ENCODE measurements around the gene SLIT3. TPM values are rescaled to one million over a fixed set of nuclear protein-coding genes. Genes with fewer than 3 reads are reported as not detected.
A peak's percentile ranks its signal among the peaks of the same experiment; 100 is the strongest.

Gene SLIT3
- total RNA-seq, 6 donors from 2014 or later: 10.8 to 57.3 (median 32.2) TPM

DNA sequence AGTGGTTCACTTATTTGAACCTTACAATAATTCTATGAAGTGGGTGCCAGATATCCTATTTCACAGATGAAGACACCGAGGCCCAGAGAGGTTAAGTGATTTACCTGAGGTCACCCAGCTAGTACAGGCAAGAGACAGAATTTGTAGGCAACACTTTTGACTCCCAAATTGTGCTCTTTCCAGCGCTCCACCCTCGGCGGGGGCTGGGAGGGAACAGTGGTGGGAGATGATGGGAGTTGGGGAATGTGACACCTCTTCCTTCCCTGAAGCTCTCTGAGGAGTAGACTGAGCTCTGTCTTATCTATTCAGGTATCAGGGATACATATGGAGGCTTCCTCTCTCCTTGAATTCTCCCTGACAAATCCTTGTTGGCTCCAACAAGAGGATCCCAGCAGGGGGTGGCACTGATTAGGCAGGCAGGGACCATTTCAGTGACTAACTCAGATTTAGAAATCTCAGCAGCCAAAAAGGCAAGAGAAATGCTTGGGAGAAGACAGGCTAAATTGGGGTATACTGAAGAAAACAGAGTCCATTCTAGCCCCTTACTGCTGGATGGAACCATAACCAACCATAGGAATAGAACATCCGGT lies 626.0 kb downstream of the SLIT3 start:
- 84 to 92% methylated on average over 5 of the region's 5 CpGs for WGBS, 2 donors
- Histone ChIP-seq H3K27me3 (no peaks in the 10 kb centered on the region), H3K4me1 (peaks cover 0 to 6% (median 1%) of the 10 kb centered on the region in 4 donors), H3K9me3 (no peaks in the 10 kb centered on the region), H3K36me3 (no peaks in the 10 kb centered on the region), H3K27ac (no peak overlapping the region), H3K4me3 (no peak overlapping the region)
- TF ChIP-seq CTCF (IDR thresholded peaks at IDR 0.05): no peak
- DNase-seq: no peak
- ATAC-seq (ENCODE audit: low FRiP score in 2 of 2): no peak

GRCh38 chr5:168672888-168673287 lies 628.1 kb downstream of the SLIT3 start:
- 85 to 89% methylated on average over 4 of the region's 4 CpGs for WGBS, 2 donors
- DNase-seq (no peak), ATAC-seq (ENCODE audit: low FRiP score in 2 of 2) (no peak)
- H3K4me1 ChIP-seq: no peaks in the 10 kb centered on the region
- H3K9me3 ChIP-seq: no peaks in the 10 kb centered on the region
- no peaks in the 10 kb centered on the region for H3K36me3 ChIP-seq
- H3K27me3 ChIP-seq: no peaks in the 10 kb centered on the region
- TF ChIP-seq POLR2A (IDR thresholded peaks at IDR 0.05) (no peak), CTCF (IDR thresholded peaks at IDR 0.05) (no peak), EP300 (IDR thresholded peaks at IDR 0.05) (no peak), POLR2AphosphoS5 (IDR thresholded peaks at IDR 0.05) (no peak)
- H3K4me3 ChIP-seq: no peak overlapping the region
- H3K27ac ChIP-seq: no peak overlapping the region

DNA sequence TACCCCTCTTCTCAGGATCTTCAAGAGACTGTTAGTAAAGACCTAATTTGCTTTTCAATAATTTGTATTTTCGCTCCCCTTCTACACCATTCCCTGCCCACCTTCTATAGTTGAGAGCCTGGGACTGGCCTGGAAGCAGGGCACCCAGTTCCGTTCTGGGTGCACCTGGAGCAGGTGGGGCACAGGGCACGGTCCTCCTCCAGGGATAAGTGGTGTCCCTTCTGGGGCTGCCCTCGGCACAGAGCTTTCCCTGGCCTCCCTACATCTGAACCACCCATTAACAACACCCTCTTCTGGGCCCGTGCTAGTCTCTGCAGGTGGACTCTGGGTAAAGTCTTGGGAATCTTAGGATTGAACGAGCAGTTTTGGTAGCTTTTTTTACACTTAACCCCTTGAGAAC lies 628.9 kb downstream of the SLIT3 start:
- 68 to 80% methylated on average over 6 of the region's 6 CpGs for WGBS, 2 donors
- H3K4me1 ChIP-seq: no peaks in the 10 kb centered on the region
- TF ChIP-seq EP300 (IDR thresholded peaks at IDR 0.05) (no peak), POLR2A (IDR thresholded peaks at IDR 0.05) (no peak), POLR2AphosphoS5 (IDR thresholded peaks at IDR 0.05) (no peak), CTCF (IDR thresholded peaks at IDR 0.05) (no peak)
- H3K9me3 ChIP-seq: no peaks in the 10 kb centered on the region
- no peak for DNase-seq
- no peak for ATAC-seq (ENCODE audit: low FRiP score in 2 of 2)
- no peak overlapping the region for H3K27ac ChIP-seq
- H3K27me3 ChIP-seq: no peaks in the 10 kb centered on the region
- H3K36me3 ChIP-seq: no peaks in the 10 kb centered on the region
- no peak overlapping the region for H3K4me3 ChIP-seq

GRCh38 chr5:168670881-168671575 lies 629.9 kb downstream of the SLIT3 start:
- no peaks in the 10 kb centered on the region for H3K27me3 ChIP-seq
- TF ChIP-seq POLR2A (IDR thresholded peaks at IDR 0.05) (no peak), POLR2AphosphoS5 (IDR thresholded peaks at IDR 0.05) (no peak), CTCF (IDR thresholded peaks at IDR 0.05) (no peak), EP300 (IDR thresholded peaks at IDR 0.05) (no peak)
- no peak overlapping the region for H3K4me3 ChIP-seq
- DNase-seq: peak in 1 of 2 donors; percentile 68
- 70 to 89% methylated on average over 7 to 12 of the region's 22 CpGs for WGBS, 2 donors
- H3K36me3 ChIP-seq: no peaks in the 10 kb centered on the region
- no peaks in the 10 kb centered on the region for H3K4me1 ChIP-seq
- H3K9me3 ChIP-seq: no peaks in the 10 kb centered on the region
- ATAC-seq (ENCODE audit: low FRiP score in 2 of 2): no peak
- H3K27ac ChIP-seq: no peak overlapping the region
